Measurements from ENCODE around the gene SAMD11.

DNA sequence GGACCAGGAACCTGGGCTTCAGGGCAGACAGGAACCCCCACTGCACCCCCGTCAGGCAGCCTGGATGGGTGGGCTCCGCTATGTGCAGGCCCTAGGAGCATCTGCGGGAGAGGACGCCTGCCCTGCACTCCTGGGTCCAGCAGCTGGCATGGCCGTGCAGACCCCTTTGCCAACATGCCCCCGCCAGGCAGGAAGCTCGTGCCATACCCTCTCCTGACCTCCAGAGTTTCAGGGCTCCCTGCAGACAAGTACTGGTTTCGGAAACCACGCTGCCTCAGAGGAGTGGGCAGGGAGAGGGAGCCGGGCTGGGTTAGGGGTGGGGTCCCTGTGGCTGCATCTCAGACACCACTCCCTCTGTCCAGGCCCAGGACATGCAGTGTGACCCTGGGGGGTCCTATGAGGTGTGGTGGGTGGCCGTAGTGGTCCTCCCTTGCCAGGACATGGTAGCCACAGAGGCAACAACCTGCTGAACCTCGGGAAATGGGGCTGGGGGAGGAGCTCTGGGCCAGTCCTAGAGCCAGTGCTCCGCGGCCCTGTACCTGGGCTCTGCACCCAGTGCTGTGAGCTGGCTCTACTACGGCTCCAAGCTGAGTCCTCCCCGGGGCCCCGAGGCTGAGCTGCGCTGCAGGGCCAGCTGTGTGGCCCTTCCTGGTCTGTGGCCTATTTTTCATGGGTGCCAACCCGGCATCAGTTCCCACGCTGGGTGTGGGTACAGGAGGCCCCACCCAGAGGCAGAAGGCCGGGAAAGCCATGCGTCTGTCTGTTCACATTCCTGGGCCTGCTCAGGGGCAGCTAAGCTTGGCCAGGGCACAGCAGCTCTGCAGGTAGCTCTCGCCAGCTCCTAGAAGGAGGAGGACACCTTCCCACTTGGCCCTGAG lies 44.0 kb downstream of the SAMD11 start:
- TF ChIP-seq POLR2A (IDR thresholded peaks at IDR 0.05): no peak
- TF ChIP-seq, protein P1, sequence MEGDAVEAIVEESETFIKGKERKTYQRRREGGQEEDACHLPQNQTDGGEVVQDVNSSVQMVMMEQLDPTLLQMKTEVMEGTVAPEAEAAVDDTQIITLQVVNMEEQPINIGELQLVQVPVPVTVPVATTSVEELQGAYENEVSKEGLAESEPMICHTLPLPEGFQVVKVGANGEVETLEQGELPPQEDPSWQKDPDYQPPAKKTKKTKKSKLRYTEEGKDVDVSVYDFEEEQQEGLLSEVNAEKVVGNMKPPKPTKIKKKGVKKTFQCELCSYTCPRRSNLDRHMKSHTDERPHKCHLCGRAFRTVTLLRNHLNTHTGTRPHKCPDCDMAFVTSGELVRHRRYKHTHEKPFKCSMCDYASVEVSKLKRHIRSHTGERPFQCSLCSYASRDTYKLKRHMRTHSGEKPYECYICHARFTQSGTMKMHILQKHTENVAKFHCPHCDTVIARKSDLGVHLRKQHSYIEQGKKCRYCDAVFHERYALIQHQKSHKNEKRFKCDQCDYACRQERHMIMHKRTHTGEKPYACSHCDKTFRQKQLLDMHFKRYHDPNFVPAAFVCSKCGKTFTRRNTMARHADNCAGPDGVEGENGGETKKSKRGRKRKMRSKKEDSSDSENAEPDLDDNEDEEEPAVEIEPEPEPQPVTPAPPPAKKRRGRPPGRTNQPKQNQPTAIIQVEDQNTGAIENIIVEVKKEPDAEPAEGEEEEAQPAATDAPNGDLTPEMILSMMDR (IDR thresholded peaks at IDR 0.05): no peak
